Cardiac muscle cell (in vitro differentiated cells and primary cell): ENCODE data around the gene LENG8. TPM values are rescaled to one million over a fixed set of nuclear protein-coding genes. Genes with fewer than 3 reads are reported as not detected.
"Not testable (repeated sequence)": the region's sequence is repeated elsewhere in the genome, so short reads cannot be mapped to it uniquely, and the experiment has no call there.

Experiments used
- DNase-seq, 2 donors: peaks; one replicate each; pipeline versions ENCODE4 v3.0.0 to v3.0.0-alpha.2; 2010 to 2017; ENCODE audit warnings: low read depth in 1 of 2, low spot score in 1 of 2
- H3K27ac ChIP-seq: fragments of 200-600 bp; sonication (generic); 2 replicates; pipeline ENCODE4 v1.5.1; 2016
- H3K27me3 ChIP-seq: fragments of 200-600 bp; sonication (generic); 2 replicates; pipeline ENCODE4 v1.6.0; 2016; ENCODE audit warnings: control low read depth
- H3K36me3 ChIP-seq: fragments of 200-600 bp; sonication (generic); 2 replicates; pipeline ENCODE4 v1.5.1; 2016; ENCODE audit warnings: control low read depth
- H3K4me1 ChIP-seq: fragments of 200-600 bp; sonication (generic); 2 replicates; pipeline ENCODE4 v1.8.1; 2017; ENCODE audit warnings: low read depth, mild to moderate bottlenecking, mixed run types
- H3K4me3 ChIP-seq: fragments of 200-600 bp; sonication (generic); 2 replicates; pipeline ENCODE4 v1.5.1; 2016; ENCODE audit warnings: mild to moderate bottlenecking
- H3K9me3 ChIP-seq: fragments of 200-600 bp; sonication (generic); 2 replicates; pipeline ENCODE4 v1.5.1; 2017; ENCODE audit warnings: low read depth, mild to moderate bottlenecking, control low read depth
- polyA plus RNA-seq: library from polyadenylated mRNA; unstranded; fragments of >200 nt; fragmentation: Nextera tagmentation; extraction: Ambion mirVana; gene quantifications from 2 replicates; pipeline ENCODE4 v1.2.1, GENCODE V29; 2016
- total RNA-seq: library from RNA; depleted of rRNA; stranded (reverse); fragments of >200 nt; gene quantifications from 2 replicates; pipeline ENCODE4 v1.2.3, GENCODE V29; 2016
- TF ChIP-seq, protein P1 (sequence below): IDR thresholded peaks from 2 replicates; pipeline ENCODE4 v1.5.1; 2012; ENCODE audit warnings: low read depth, mild to moderate bottlenecking, low read length

The LENG8 gene
- total and polyA plus RNA-seq, 2 experiments from 2014 or later = 78.4 to 171 TPM

GRCh38 chr19:54507824-54508223 is 58.8 kb downstream of the LENG8 start:
- no peaks in the 10 kb centered on the region for H3K27me3 ChIP-seq
- H3K9me3 ChIP-seq = no peaks in the 10 kb centered on the region
- DNase-seq = no peak
- H3K4me1 ChIP-seq = no peaks in the 10 kb centered on the region
- H3K27ac ChIP-seq = no peak overlapping the region
- H3K36me3 ChIP-seq = no peaks in the 10 kb centered on the region
- no peak overlapping the region for H3K4me3 ChIP-seq
- TF ChIP-seq, protein P1, sequence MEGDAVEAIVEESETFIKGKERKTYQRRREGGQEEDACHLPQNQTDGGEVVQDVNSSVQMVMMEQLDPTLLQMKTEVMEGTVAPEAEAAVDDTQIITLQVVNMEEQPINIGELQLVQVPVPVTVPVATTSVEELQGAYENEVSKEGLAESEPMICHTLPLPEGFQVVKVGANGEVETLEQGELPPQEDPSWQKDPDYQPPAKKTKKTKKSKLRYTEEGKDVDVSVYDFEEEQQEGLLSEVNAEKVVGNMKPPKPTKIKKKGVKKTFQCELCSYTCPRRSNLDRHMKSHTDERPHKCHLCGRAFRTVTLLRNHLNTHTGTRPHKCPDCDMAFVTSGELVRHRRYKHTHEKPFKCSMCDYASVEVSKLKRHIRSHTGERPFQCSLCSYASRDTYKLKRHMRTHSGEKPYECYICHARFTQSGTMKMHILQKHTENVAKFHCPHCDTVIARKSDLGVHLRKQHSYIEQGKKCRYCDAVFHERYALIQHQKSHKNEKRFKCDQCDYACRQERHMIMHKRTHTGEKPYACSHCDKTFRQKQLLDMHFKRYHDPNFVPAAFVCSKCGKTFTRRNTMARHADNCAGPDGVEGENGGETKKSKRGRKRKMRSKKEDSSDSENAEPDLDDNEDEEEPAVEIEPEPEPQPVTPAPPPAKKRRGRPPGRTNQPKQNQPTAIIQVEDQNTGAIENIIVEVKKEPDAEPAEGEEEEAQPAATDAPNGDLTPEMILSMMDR = no peak

DNA sequence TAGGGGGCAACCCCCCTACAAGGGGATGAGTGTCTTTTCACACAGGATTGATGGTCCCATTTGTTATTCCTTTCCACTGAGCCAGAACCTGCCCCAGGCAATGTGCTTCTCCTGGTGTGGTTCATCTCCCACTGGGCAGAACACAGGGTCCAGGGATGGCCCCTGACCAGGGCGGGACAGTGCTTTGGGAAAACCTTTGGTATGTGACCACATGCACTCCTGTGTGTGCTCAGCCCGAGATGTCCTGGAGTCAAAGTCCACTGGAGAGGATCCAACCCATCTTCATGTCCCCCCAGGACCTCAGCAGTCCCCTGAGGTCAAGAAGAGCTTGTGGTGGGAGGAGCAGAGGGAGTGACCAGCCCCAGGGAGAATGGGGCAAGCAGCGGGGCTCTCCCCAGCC is 59.5 kb downstream of the LENG8 start:
- not testable (repeated sequence) for H3K27ac ChIP-seq, H3K4me3 ChIP-seq, H3K27me3 ChIP-seq, H3K36me3 ChIP-seq, DNase-seq, H3K4me1 ChIP-seq, H3K9me3 ChIP-seq

- H3K36me3 ChIP-seq, H3K4me3 ChIP-seq, H3K4me1 ChIP-seq, H3K9me3 ChIP-seq, H3K27me3 ChIP-seq, DNase-seq, H3K27ac ChIP-seq: not testable (repeated sequence)
Measured at GRCh38 chr19:54509200-54509940, 60.4 kb downstream of the LENG8 start.

Other genes with a start within 250 kb of the LENG8 start
- gene RPS9, start 248.3 kb upstream of the LENG8 start, total RNA-seq = 1,874 and 2,216 TPM in 2 replicates
- gene RPS9, start 248.3 kb upstream of the LENG8 start, polyA plus RNA-seq = 433 and 451 TPM in 2 replicates
- gene LILRB3, start 226.2 kb upstream of the LENG8 start, total RNA-seq = 0.27 and 0.49 TPM in 2 replicates
- 0.84 and 0.98 TPM in 2 replicates for gene LILRB3, start 226.2 kb upstream of the LENG8 start, polyA plus RNA-seq
- 0.15 and 0.18 TPM in 2 replicates for gene LILRA6, start 206.4 kb upstream of the LENG8 start, total RNA-seq
- gene LILRA6, start 206.4 kb upstream of the LENG8 start, polyA plus RNA-seq = 0.27 TPM in 1 of 2 replicates, not detected in the other
- gene LILRB5, start 191.9 kb upstream of the LENG8 start, total RNA-seq = not detected in 2 replicates
- 0.04 TPM in 1 of 2 replicates, not detected in the other for gene LILRB5, start 191.9 kb upstream of the LENG8 start, polyA plus RNA-seq
- gene LILRB2, start 168.1 kb upstream of the LENG8 start, total RNA-seq = not detected in 2 replicates
- not detected in 2 replicates for gene LILRB2, start 168.1 kb upstream of the LENG8 start, polyA plus RNA-seq
- not detected in 2 replicates for gene LILRA5, start 136.0 kb upstream of the LENG8 start, total RNA-seq
- gene LILRA5, start 136.0 kb upstream of the LENG8 start, polyA plus RNA-seq = not detected in 2 replicates
- not detected in 2 replicates for gene LILRA4, start 110.0 kb upstream of the LENG8 start, total RNA-seq
- not detected in 2 replicates for gene LILRA4, start 110.0 kb upstream of the LENG8 start, polyA plus RNA-seq
- gene LAIR1, start 84.3 kb upstream of the LENG8 start, total RNA-seq = not detected in 2 replicates
- gene LAIR1, start 84.3 kb upstream of the LENG8 start, polyA plus RNA-seq = not detected in 2 replicates
- 2.6 TPM in 1 of 2 replicates, not detected in the other for gene TTYH1, start 33.7 kb upstream of the LENG8 start, total RNA-seq
- 1.1 TPM in 2 replicates for gene TTYH1, start 33.7 kb upstream of the LENG8 start, polyA plus RNA-seq
- gene LENG9, start 14.6 kb downstream of the LENG8 start, total RNA-seq = 6.3 and 7.6 TPM in 2 replicates
- 0.77 TPM in 1 of 2 replicates, not detected in the other for gene LENG9, start 14.6 kb downstream of the LENG8 start, polyA plus RNA-seq
- 24.6 and 46.6 TPM in 2 replicates for gene CDC42EP5, start 24.1 kb downstream of the LENG8 start, total RNA-seq
- 28.2 and 42.4 TPM in 2 replicates for gene CDC42EP5, start 24.1 kb downstream of the LENG8 start, polyA plus RNA-seq
- gene LAIR2, start 53.6 kb downstream of the LENG8 start, total RNA-seq = not detected in 2 replicates
- not detected in 2 replicates for gene LAIR2, start 53.6 kb downstream of the LENG8 start, polyA plus RNA-seq
- gene LILRA2, start 124.6 kb downstream of the LENG8 start, total RNA-seq = not detected in 2 replicates
- not detected in 2 replicates for gene LILRA2, start 124.6 kb downstream of the LENG8 start, polyA plus RNA-seq
- not detected in 2 replicates for gene LILRA1, start 144.4 kb downstream of the LENG8 start, total RNA-seq
- not detected in 2 replicates for gene LILRA1, start 144.4 kb downstream of the LENG8 start, polyA plus RNA-seq
- not detected in 2 replicates for gene LILRB1, start 181.3 kb downstream of the LENG8 start, total RNA-seq
- not detected in 2 replicates for gene LILRB1, start 181.3 kb downstream of the LENG8 start, polyA plus RNA-seq
- gene LILRB4, start 213.8 kb downstream of the LENG8 start, total RNA-seq = not detected in 2 replicates
- not detected in 2 replicates for gene LILRB4, start 213.8 kb downstream of the LENG8 start, polyA plus RNA-seq